IPS DF 6.9 (cell line): ENCODE results near the gene RGS9.

Experiments used
- DNase-seq: peaks from one replicate; pipeline ENCODE4 v3.0.0-alpha.2; 2013; ENCODE audit warnings: low read depth, low spot score
- H3K27ac ChIP-seq: one replicate; pipeline ENCODE4 v1.5.1; 2013; ENCODE audit warnings: low read length, control low read depth
- H3K27me3 ChIP-seq: 2 replicates; pipeline ENCODE4 v1.6.1; 2013; ENCODE audit warnings: mild to moderate bottlenecking, low read length; ENCODE audit not compliant: control insufficient read depth, insufficient read depth
- H3K36me3 ChIP-seq: 2 replicates; pipeline ENCODE4 v1.6.1; 2013; ENCODE audit warnings: low read length; ENCODE audit not compliant: control insufficient read depth, insufficient read depth
- H3K4me1 ChIP-seq: 2 replicates; pipeline ENCODE4 v1.6.1; 2013; ENCODE audit warnings: low read length; ENCODE audit not compliant: control insufficient read depth, insufficient read depth
- H3K4me3 ChIP-seq: 2 replicates; pipeline ENCODE4 v1.5.1; 2013; ENCODE audit warnings: mild to moderate bottlenecking, low read length
- H3K9me3 ChIP-seq: 2 replicates; pipeline ENCODE4 v1.6.1; 2013; ENCODE audit warnings: low read length, inconsistent platforms; ENCODE audit not compliant: control insufficient read depth, insufficient read depth
- WGBS: extraction: QIAGEN DNeasy Blood & Tissue Kit; methylation state at CpG from one replicate; pipeline ENCODE4 v1.1.7; 2013; ENCODE audit warnings: mixed read lengths, missing lambda C conversion rate; ENCODE audit not compliant: insufficient read length, insufficient coverage; 5-methylcytosine and 5-hydroxymethylcytosine counted together

Gene RGS9

DNA sequence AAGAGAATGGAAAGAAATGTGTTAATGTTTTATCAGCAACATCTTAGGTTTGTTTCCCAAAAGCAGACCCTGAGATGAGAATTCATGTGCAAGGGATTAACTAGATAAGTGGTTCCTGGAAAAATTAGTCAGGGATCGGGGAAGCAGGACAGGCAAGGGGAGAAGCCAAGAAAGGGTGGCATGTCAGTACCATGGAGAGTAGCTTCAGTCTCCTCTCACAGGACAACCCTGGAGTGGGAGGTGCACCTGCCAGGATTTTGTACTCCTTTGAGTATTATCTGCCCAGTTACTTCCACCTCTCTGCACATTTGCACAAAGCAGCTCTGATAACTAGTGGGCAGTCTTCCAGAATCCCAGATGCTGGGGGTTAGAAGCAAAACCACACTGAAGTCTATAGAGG lies 117.0 kb downstream of the RGS9 start:
- H3K4me1 ChIP-seq: no peaks in the 10 kb centered on the region
- H3K36me3 ChIP-seq: no peaks in the 10 kb centered on the region
- WGBS: no CpG with 5 or more reads among the region's 1 CpG
- H3K27me3 ChIP-seq: no peaks in the 10 kb centered on the region
- H3K27ac ChIP-seq: no peak overlapping the region
- DNase-seq: no peak
- H3K4me3 ChIP-seq: no peak overlapping the region
- H3K9me3 ChIP-seq: no peaks in the 10 kb centered on the region

DNA sequence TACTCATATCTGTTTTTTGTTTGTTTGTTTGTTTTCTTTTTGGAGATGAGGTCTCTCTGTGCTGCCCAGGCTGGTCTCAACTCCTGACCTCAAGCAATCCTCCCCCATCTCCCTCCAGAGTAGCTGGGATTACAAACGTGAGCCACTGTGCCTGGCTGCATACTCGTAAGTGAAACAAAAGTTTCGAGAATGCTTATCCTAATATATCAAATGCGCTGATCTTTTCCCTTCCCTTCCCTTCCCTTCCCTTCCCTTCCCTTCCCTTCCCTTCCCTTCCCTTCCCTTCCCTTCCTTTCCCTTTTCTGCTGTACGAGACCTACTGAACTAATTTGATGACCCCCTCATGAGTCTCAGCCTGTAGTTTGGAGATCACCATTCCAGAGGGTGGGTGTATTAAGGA lies 122.1 kb downstream of the RGS9 start:
- Histone ChIP-seq H3K36me3 (no peaks in the 10 kb centered on the region), H3K9me3 (no peaks in the 10 kb centered on the region), H3K4me3 (no peak overlapping the region), H3K27ac (no peak overlapping the region), H3K4me1 (no peaks in the 10 kb centered on the region), H3K27me3 (no peaks in the 10 kb centered on the region)
- no peak for DNase-seq
- WGBS: no CpG with 5 or more reads among the region's 5 CpGs

- no peak for DNase-seq
- Histone ChIP-seq H3K9me3 (no peaks in the 10 kb centered on the region), H3K36me3 (no peaks in the 10 kb centered on the region), H3K27ac (no peak overlapping the region), H3K4me3 (no peak overlapping the region), H3K27me3 (no peaks in the 10 kb centered on the region), H3K4me1 (no peaks in the 10 kb centered on the region)
- no CpG with 5 or more reads among the region's 7 CpGs for WGBS
These were observed 122.7 kb downstream of the RGS9 start for GRCh38 chr17:65259696-65260485.

- no CpG with 5 or more reads among the region's 2 CpGs for WGBS
- no peaks in the 10 kb centered on the region for H3K36me3 ChIP-seq
- no peak overlapping the region for H3K4me3 ChIP-seq
- H3K27me3 ChIP-seq: no peaks in the 10 kb centered on the region
- H3K9me3 ChIP-seq: no peaks in the 10 kb centered on the region
- no peak for DNase-seq
- no peaks in the 10 kb centered on the region for H3K4me1 ChIP-seq
- no peak overlapping the region for H3K27ac ChIP-seq
These were observed 123.5 kb downstream of the RGS9 start for GRCh38 chr17:65260626-65261025.

DNA sequence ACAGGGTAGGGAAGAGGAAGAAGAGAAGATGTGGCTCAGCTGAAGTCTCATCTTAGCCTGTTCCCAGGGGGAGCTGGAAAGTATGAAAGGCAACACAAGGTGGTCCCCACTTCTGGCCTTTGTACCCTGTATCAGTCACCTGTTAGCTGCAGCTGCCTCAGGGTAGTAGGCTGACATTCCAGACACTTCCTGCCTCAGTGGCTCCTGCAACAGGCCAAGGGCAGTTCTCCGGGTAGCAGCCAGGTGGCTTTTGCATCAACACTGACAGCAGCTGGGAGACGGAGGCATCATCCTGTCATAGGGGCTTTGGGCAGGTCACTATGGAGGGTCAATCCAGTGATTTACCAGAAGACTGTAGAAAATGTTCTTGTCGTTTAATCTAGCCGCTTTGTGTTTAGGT lies 124.0 kb downstream of the RGS9 start:
- H3K9me3 ChIP-seq: no peaks in the 10 kb centered on the region
- no peak overlapping the region for H3K27ac ChIP-seq
- H3K27me3 ChIP-seq: no peaks in the 10 kb centered on the region
- WGBS: no CpG with 5 or more reads among the region's 4 CpGs
- no peaks in the 10 kb centered on the region for H3K36me3 ChIP-seq
- no peak overlapping the region for H3K4me3 ChIP-seq
- no peaks in the 10 kb centered on the region for H3K4me1 ChIP-seq
- DNase-seq: no peak

- WGBS: no CpG with 5 or more reads among the region's 8 CpGs
- DNase-seq: no peak
- Histone ChIP-seq H3K9me3 (no peaks in the 10 kb centered on the region), H3K4me3 (no peak overlapping the region), H3K27ac (no peak overlapping the region), H3K4me1 (no peaks in the 10 kb centered on the region), H3K27me3 (no peaks in the 10 kb centered on the region), H3K36me3 (no peaks in the 10 kb centered on the region)
These were observed 124.8 kb downstream of the RGS9 start for GRCh38 chr17:65261682-65262636.

GRCh38 chr17:65265276-65265675 lies 128.1 kb downstream of the RGS9 start:
- H3K27me3 ChIP-seq: no peaks in the 10 kb centered on the region
- no peak for DNase-seq
- no peaks in the 10 kb centered on the region for H3K36me3 ChIP-seq
- no peaks in the 10 kb centered on the region for H3K9me3 ChIP-seq
- H3K4me1 ChIP-seq: no peaks in the 10 kb centered on the region
- no peak overlapping the region for H3K27ac ChIP-seq
- H3K4me3 ChIP-seq: no peak overlapping the region

DNA sequence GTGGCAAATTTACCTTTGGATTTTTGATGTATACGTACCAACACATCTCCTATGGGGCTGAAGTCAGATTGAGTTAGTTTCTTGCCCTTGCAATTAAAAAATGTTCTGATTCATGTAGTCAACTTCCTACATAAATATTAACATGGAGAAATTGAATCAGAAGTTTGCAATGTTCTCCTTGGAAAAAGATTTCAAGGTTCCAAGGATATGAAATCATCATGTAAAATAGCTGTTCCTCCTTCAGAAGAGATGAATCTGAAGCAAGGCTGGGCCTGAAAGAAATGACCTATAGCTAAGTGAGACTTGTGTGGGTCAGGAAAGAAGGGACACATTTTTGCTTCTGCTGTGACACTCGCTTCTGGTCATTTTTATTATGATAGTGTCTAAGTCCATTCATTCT lies 131.7 kb downstream of the RGS9 start:
- Histone ChIP-seq H3K27ac (no peak overlapping the region), H3K36me3 (no peaks in the 10 kb centered on the region), H3K4me1 (no peaks in the 10 kb centered on the region), H3K27me3 (no peaks in the 10 kb centered on the region), H3K4me3 (no peak overlapping the region), H3K9me3 (no peaks in the 10 kb centered on the region)
- no peak for DNase-seq
- WGBS: no CpG with 5 or more reads among the region's 2 CpGs

DNA sequence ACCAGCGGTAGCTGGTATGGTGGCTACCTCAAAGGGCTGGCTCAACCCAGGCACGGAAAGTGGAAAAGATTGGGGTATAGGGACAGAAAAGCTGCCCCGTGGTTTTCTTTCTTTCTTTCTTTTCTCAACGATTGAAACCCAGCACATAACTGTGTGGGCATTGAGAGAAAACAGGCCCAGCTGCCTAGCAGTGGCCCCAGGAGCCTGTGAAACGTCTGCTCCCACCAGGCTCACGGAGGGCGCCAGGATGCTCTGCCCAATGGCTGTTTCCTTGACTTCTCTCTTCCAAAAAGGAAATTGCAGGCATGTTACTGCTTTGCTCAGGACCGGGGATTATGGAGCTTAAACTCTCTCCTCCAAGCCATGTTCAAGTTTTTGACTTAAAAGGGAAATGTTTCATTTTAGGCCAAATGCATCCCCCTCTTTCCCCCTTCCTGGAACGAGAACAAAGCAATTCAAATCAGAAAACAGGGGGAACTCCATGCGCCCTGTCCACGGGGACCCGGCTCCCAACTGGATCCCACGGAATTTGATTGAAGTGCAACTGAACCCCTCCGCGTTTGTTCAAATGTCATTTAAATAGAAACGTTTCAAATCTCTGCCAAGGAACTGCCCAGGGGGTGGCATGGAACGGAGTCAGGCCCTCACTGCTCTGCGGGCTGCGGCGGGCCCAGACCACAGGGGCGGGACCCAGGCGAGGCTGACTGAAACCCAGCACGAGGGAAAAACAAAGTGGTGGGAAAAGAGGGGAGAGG lies 133.5 kb downstream of the RGS9 start:
- H3K4me3 ChIP-seq: no peak overlapping the region
- H3K4me1 ChIP-seq: no peaks in the 10 kb centered on the region
- H3K27me3 ChIP-seq: no peaks in the 10 kb centered on the region
- H3K36me3 ChIP-seq: no peaks in the 10 kb centered on the region
- H3K9me3 ChIP-seq: no peaks in the 10 kb centered on the region
- no peak for DNase-seq
- WGBS: no CpG with 5 or more reads among the region's 23 CpGs
- H3K27ac ChIP-seq: no peak overlapping the region

DNA sequence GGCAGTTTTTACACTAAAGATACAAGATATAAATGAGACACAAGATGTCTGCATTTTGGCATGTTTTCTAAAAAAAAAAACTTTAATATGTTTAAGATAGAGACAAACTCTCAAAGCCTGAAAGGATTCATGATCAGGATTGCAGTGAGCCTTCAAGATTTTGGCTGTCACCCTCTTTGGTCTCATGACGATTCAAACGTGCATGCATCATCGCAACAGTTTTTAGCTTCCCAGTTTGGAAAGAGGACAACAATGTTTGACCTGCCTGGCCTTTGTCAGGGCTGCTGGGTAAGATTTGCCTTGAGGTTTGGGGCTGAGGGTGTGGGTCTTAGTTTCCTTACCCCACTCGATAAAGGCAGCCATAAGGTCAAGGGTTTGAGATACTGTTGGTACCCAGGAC lies 134.1 kb downstream of the RGS9 start:
- Histone ChIP-seq H3K4me1 (no peaks in the 10 kb centered on the region), H3K27ac (no peak overlapping the region), H3K27me3 (no peaks in the 10 kb centered on the region), H3K9me3 (no peaks in the 10 kb centered on the region), H3K4me3 (no peak overlapping the region), H3K36me3 (no peaks in the 10 kb centered on the region)
- WGBS: no CpG with 5 or more reads among the region's 4 CpGs
- no peak for DNase-seq
